Measurements from ENCODE around the gene PCDHGB5.

PCDHGB5 gene

GRCh38 chr5:141439411-141440141 lies 41.8 kb downstream of the PCDHGB5 start:
- no peak for DNase-seq (ENCODE audit: low read depth in 2 of 2)

- DNase-seq (ENCODE audit: low read depth in 2 of 2) = no peak
These were observed 42.6 kb downstream of the PCDHGB5 start for GRCh38 chr5:141440341-141440740.

GRCh38 chr5:141441571-141442170 lies 43.9 kb downstream of the PCDHGB5 start:
- DNase-seq (ENCODE audit: low read depth in 2 of 2) = no peak

Measured in stimulated activated CD4-positive, alpha-beta T cell treated with anti-CD3 and anti-CD28 coated beads, Interleukin-4, amount 100 ng/mL, for 48 hours (primary cell).